NCI-H226 (cell line): ENCODE measurements around the gene SLC18A2.
"Not testable (repeated sequence)": the region's sequence is repeated elsewhere in the genome, so short reads cannot be mapped to it uniquely, and the experiment has no call there.

Source experiments
- DNase-seq: peaks from one replicate; pipeline ENCODE4 v3.0.0-alpha.2; 2015

Gene SLC18A2

DNA sequence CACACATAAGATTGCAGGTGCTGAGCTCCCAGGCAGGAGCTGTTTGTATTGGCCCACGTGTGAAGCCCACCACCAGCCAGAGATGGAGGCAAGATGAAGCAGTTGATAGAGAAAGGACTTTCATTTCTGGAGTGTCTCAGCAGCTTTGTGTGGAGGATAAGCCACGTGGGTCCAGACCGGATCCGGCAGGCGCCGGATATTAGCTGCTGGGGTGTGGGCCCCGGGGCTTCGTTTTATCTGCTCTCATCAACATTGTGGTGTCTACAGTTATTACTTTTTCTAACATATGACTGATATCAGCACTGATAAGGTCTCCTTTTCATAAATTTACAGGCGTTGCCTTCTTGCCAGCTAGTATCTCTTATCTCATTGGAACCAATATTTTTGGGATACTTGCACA, 25.5 kb downstream of the SLC18A2 start:
- no peak for DNase-seq

DNA sequence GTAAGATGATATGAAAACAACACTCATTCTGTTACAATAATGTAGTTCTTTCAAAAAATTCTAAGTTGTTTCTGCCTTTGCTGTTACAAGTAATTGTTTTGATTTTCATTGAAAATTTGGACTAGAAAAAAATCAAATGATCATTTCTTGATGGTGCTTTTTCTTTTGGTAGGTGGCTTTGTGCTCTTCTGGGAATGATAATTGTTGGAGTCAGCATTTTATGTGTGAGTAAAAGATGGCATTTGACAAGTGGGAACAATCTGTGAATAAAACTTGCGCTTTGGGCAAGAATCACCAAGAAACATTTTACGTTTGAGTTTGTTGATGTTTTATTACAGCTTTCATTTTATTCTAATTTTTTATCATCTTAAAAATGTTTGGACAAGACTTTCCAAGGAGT, 25.9 kb downstream of the SLC18A2 start:
- DNase-seq: no peak

DNA sequence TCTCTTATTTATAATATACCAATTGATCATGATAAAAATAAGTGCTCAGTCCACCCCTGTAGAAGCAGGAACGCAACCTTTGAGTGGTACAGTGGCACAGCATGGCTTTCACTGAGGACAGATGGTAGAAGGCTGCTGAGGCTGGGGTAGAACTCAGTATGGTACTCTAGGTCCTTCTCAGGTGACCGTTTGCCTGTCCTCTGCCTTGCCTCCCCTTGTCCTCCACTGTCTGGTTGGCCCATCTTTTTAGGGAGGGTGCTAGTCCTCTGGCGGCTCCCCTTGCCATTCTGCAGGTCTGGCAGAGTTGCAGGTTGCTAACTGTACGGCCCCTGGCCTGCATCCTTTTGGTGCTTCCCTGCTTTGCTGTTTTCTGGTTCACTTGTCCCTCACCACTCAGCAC, 27.3 kb downstream of the SLC18A2 start:
- no peak for DNase-seq

DNA sequence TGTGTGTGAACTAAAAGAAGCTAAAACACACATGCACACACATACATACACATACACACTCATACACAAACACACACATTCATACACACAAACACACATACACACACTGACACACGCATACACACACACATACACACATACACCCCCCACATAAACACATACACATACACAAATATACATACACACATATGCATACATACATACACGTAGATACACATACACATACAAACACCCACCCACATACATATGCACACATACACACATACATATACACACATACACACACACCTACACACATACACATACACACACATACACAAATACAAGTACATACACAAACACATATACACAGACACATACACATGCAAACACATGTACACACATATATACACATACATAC, 28.0 kb downstream of the SLC18A2 start:
- DNase-seq: no peak

DNA sequence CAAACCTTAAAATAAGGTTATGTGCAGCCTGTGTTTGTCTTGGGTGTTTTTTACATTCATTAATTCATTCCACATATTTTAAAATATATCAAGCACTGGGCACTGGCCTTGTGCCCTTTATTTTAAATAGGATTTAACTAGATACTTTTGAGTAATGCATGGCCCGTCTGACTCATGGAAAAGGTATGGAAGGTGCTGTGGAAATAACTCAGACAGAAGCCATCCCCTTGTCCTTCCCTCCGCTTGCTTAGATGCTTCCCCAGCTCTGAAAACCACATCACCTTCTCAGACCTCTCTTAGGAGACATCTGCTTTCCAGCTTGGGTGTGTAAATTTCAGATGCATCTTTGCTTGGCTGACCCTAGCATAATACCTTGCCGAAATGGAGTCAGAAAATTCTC, 30.5 kb downstream of the SLC18A2 start:
- DNase-seq: peak; percentile 51

DNA sequence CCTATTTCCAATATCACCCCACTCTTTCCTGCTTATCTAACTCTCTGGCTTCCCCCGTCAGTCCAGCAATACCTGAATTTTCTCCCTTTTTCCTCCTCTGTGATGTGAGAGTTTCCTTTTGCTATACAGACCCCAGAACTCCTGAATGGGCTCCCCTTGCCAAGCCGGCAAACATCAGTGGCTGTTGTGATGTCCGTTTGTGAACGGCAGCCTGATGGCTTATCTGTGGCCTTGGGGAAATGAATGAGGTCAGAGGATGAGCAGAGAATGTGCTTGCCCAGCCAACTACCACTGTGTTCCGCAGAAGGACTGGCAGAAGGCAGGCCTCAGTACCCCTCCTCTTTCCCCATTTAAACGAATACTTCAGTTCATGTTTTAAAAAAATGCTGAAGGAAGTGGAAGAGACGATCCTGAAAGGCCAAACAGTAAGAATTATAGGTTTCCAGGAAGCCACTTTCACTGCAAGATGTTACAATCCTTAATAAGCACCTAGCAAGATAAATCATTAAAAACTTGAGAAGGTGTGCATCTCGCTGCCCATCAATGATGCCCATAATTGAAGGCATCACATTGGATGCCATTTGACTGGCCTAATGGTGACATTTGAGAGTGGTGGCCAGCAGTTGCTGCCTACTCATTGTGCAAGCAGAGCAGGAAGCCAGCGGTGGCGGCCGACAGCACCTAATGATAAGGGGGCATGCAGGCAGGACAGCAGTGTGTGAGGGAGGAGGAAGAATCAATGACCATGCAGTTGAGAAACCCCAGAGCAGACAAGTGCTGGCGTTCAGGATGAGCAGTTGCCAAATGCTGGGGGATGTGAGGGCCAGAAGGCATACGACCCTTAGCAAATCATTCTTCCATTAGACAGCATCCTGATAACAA, 31.5 kb downstream of the SLC18A2 start:
- no peak for DNase-seq

DNA sequence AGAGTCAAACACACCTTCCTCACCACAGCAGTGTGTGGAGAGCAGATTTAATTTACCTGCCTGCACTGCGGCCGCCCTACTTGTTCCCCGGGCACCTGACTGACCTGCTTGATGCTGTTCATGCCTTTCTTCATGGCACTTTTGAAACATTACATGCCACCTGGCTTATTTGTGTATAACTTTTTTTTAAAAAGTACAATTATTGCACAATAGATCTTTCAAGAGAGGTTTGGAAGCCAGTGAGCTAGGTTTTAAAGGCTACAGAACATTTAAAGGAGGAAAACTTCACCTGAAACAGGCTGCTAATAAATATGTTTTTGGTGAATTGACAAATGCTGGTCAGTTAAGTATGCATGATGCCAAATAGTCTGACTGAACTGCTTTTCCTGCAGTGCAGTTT, 33.1 kb downstream of the SLC18A2 start:
- DNase-seq: no peak

DNA sequence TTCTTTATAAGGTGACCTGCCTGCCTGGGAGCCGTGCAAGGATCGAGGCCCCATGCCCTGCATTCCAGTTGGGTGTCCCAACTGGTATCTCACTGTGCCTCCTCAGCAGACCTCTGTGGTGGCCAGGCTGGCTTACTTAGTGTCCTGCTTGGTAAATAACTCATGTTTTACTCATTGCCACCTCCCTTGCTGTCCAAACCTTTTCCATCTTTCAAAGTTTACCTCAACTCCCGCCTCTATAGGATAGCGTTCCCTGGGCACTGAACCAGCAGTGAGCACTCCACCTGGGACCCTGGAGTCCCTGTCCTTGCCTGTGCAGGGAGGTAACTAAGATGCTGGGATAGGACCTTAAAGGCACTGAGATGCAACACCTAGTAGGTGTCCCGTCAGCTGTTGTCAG, 33.6 kb downstream of the SLC18A2 start:
- DNase-seq: no peak

DNA sequence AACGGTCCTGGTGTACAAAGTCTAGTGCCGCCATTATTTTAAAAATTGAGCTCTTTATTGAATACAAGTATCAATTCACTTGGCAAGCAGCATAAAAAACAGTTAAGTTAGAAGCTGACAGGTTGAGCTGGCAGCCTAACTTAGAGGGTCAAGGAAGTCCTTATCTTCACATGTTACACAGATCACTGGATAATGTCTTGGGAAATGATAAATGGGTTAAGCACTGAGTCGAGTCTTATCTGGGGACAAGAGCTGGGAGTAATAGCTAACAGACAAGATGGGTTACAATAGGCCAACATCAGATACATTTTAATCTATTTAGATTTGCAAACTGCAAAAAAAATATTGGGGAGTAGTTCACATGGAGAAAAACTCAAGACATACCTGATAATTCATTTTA, 34.2 kb downstream of the SLC18A2 start:
- no peak for DNase-seq

DNA sequence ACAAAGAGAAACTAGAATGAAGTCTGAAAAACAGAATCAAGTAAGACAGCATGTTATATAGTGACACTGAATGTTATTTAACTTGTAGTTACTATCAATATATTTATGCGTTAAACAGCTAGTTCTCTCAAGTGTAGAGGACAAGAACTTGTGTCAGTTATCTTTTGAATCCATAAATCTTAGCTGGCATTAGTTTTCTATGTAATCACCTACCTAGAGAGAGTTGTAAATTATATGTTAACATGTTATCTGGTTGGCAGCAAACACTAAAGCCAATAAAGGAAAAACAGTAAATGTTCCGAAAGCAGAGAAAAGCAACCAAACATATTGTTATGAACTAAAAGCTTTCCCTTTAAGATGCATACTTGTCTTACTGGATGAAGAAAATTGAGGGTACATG, 36.8 kb downstream of the SLC18A2 start:
- DNase-seq: no peak

DNA sequence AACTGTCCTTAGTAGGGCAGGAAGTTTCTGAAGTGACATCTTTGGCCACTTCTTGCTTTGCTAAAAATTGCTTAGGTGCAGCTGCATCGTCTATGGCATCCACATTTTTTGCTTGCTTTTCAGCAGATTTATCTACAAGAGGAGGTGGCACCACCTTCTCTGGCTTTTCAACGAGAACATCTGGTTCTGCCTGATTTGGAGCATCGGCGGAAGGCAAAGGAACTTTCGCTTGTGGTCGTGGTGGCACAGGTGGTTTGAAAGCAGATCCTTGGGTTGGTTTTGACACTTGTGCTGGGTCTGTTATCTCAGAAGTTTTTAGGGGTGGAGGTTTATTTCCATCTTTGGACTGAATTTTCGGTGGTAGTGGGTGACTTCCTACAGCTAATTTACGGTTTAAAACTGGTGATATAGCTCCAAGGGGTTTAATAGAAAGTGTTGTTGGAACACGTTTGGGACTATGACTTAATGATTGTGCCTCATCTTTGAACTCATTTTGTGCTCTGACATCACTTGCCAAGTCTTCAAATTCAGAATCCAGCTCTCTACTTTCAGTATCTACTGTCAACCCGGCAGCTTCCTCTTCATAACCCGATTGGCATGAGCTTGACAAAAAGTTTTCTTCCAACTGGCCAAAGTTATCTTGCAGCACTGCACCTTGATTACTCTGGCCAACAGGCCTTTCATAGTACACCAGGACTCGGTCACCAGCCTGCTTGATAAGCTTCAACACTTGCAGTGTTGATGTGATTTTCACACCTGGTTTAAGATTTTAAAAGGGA, 44.0 kb downstream of the SLC18A2 start:
- DNase-seq: no peak

DNA sequence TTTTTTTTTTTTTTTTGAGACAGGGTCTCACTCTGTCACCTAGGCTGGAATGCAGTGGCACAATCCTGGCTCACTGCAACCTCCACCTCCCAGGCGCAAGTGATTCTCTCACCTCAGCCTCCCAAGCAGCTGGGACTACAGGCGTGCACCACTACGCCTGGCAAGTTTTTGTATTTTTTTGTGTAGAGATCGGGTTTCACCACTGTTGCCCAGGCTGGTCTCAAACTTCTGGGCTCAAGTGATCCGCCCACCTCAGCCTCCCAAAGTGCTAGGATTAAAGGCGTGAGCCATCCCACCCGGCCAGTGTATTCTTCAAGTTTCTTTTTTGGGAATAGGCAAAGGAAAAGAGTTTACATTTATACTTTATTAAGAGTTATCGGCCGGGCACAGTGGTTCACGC, 50.0 kb downstream of the SLC18A2 start:
- DNase-seq: not testable (repeated sequence)

DNA sequence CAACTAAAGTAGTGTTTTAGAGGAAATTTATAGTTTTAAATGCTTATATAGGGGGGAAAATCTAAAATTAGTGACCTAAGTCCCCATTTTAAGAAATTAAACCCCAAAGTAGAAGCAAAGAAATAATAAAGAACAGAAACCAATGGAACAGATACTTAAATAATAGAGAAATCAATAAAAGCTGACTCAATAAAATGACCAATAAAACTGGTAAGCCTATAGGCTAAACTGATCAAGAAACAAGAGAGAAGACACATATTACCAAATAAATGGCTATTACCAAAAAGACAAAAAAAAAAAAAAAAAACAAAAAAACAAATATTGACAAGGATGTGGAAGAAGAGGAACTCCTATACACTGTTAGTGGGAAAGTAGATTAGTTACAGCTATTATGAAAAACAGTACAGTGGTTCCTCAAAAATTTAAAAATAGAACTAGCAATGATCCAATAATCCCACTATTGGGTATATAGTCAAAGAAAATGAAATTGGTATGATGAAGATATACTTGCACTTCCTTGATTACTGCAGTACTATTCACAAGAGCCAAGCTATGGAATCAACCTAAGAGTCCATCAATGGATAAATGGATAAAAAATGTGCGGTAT, 53.2 kb downstream of the SLC18A2 start:
- no peak for DNase-seq

DNA sequence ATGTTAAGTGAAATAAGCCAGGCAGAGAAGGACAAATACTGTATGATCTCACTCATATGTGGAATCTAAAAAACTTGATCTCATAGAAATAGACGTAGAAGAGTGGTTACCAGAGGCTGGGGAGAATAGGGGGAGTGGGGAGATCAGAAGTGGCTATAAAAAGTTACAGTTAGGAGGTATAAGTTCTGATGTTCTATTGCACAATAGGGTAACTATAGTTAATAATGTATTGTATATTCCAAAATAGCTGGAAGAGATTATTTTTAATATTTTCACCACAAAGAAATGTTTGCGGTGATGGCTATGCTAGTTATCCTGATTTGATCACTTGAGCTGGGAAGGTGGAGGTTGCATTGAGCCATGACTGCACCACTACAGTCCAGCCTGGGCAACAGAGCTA, 53.8 kb downstream of the SLC18A2 start:
- DNase-seq: no peak

DNA sequence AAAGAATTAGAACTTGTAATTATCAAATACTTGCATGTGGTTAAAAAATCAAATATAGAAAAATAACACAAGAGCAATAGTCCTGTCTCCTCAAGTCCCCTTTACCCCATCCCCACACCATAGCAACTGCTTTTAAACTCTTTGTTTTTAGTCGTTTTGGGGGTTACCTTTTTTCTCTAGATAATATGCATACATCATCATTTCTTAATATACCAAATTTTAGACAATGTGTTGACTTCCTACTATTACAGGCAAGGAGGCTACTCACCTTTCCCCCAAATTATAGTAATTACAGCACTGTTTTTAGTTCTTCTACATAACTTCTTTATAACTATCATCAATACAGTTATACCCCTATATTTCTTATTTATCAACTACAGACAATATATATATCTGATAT, 57.3 kb downstream of the SLC18A2 start:
- DNase-seq: no peak

DNA sequence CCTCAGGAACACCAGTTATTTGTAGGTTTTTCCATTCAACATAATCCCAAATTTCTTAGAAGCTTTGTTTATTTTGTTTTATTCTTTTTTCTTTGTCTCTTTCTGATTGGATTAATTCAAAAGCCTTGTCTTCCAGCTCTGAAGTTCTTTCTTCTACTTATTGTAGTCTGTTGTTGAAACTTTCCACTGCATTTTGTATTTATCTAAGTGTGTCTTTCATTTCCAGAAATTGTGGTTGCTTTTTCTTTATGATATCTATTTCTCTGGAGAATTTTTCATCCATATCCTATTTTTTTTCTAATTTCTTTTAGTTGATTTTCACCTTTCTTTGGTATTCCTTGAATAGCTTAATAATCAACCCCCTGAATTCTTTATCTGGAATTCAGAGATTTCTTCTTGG, 58.5 kb downstream of the SLC18A2 start:
- DNase-seq: no peak

DNA sequence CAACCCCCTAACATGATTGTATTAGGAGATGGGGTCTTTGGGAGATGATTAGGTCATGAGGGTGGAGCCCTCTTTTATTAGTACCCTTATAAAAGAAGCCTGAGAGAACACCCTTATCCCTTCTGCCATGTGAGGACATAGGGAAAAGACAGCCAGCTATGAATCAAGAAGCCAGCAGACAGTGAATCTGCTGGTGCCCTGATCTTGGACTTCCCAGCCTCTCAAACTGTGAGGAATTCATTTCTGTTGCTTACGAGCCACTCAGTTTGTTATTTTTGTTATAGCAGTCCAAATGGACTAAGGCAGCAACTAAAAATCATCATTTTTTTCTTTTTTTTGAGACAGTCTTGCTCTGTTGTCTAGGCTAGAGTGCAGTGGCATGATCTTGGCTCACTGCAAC, 59.8 kb downstream of the SLC18A2 start:
- DNase-seq: no peak

DNA sequence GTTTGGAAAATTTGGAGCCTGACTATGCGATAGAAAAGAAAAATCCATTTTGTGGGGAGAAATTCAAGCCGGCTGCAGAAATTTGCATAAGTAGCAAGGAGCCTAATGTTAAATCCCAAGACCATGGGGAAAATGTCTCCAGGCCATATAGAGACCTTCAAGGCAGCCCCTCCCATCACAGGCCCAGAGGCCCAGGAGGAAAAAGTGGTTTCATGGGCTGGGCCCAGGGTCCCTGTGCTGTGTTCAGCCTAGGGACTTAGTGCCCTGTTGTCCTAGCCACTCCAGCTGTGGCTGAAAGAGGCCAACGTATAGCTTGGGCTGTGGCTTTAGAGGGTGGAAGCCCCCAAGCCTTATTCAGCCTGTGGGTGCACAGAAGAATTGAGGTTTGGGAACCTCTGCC, 62.5 kb downstream of the SLC18A2 start:
- DNase-seq: not testable (repeated sequence)

DNA sequence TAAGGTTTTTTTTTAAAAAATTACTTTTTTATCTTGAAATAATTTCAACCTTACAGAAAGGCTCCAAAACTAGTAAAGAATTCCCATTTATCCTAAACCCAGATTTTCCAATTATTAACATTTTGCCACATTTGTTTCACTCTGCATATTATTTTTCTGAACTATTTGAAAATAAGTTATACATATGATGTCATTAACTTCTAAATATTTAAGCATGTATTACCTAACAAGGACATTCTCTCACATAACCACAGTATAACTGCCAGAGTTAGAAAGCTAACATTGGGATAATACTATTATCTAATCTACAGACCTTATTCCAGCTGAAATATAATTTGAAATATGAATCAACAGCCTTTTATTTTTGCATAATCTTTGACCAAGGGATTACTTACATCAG, 65.8 kb downstream of the SLC18A2 start:
- DNase-seq: no peak

DNA sequence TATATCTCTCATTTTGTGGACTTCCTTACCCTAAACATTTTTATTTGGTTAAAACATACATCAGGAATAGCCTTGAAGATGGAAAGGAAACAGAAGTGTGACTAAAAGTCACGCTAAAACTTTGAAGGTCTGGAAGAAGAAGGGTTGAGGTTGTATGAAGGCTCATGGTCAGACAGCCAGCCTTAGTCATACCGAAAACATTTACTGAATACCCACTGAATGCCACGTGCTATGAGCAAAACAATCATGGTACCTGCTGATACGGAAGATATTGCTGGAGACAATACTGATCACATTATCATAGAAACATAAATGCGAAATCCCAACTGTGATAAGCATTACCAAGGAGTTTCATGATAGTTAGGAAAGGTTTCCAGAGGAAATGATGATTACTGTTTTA, 70.3 kb downstream of the SLC18A2 start:
- DNase-seq: no peak

DNA sequence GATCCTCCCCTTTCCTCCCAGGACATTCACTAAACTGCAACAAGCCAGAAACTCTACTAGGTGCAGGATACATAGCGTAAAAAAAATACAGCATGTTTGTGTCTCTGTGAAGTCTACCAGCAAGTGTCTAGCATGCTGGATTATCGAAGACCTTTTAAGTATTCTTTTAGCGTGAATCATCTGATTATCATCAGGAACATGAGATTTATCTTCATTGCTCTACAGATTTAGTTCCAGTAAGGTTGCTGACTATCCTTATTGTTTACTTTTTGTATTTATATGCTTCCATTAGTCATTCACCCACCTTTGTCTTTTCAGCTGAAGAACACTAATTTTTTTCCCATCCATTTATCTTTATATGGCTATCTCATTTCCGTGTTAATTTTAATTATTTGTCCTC, 71.5 kb downstream of the SLC18A2 start:
- DNase-seq: no peak

DNA sequence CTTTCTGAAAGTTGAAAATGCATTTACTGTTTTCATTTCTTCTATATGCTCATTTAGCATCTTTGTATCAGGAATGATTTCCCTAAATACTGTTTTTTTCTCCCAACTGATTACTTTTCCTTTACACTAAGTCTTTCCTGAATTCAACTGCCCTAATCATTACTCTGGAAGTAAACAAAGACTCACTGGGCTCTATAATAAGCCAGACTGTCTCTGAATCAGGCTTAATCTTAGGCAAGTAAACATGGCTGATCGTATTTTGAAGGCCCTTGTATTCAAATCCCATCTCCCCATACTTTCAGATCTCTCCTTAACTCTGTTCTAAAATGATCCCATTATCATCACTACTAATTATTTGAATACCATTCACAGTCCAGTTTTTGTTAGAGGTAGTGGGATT, 72.7 kb downstream of the SLC18A2 start:
- no peak for DNase-seq

DNA sequence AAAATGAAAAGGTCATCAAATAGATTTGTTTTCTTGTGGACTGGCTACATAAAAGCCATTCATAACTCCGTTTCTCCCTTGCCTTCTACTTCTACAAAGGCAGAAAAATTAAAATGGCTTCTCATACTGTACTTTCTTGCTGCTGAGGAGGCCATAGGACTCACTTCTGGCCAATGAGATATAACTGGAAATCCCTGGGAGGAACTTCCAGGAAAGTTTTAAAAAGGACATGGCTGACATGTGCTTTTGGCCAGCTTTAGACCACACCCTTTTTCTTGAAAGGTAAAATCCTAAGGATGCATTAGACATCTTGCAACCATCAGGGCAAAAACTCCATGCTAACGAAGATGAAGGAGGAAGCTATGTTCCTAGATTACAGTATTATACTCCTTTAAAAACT, 75.8 kb downstream of the SLC18A2 start:
- no peak for DNase-seq

DNA sequence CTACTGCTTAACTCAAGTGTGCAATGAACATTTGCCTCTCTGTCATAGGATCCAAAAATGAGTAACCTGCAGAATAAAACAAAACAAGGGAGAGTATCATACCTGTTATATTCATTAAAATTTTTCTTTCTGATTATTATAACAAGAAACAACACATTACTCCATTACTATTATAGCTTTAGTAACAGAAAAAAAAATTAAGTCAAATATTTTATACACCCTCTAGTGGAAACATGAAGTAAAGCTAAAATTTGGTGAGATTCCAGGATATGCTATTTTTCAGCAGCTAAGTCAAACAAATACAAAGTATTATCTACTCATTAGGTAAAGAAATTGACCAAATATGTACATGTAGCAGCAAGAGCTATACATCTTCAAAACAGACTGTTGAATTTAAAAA, 78.0 kb downstream of the SLC18A2 start:
- no peak for DNase-seq
